Activated CD4-positive, alpha-beta T cell treated with anti-CD3 and anti-CD28 coated beads, Interleukin-10, Interleukin-2, amounts not matched to agents 100 ng/mL and 50 ng/mL, durations not matched to agents 16 hours and 8 hours (primary cell): ENCODE data around the gene TBC1D10B.
A peak's percentile ranks its signal among the peaks of the same experiment; 100 is the strongest.
"Not testable (repeated sequence)": the region's sequence is repeated elsewhere in the genome, so short reads cannot be mapped to it uniquely, and the experiment has no call there.

Experiments
- DNase-seq: peaks from one replicate; pipeline ENCODE4 v3.0.0-alpha.2; 2020

The TBC1D10B gene

GRCh38 chr16:30354423-30355143 lies 15.7 kb downstream of the TBC1D10B start:
- DNase-seq, result no peak

- no peak for DNase-seq
Observed at GRCh38 chr16:30353438-30354129, 16.7 kb downstream of the TBC1D10B start.

GRCh38 chr16:30352488-30353401 lies 17.5 kb downstream of the TBC1D10B start:
- no peak for DNase-seq

GRCh38 chr16:30351586-30352419 lies 18.5 kb downstream of the TBC1D10B start:
- DNase-seq, result no peak

GRCh38 chr16:30351001-30351441 lies 19.3 kb downstream of the TBC1D10B start:
- DNase-seq, result no peak

GRCh38 chr16:30350134-30350871 lies 20.0 kb downstream of the TBC1D10B start:
- peak; percentile 80 for DNase-seq

- no peak for DNase-seq
Observed at GRCh38 chr16:30349675-30350074, 20.6 kb downstream of the TBC1D10B start.

GRCh38 chr16:30348929-30349328 lies 21.4 kb downstream of the TBC1D10B start:
- DNase-seq, result no peak

GRCh38 chr16:30348113-30348512 lies 22.2 kb downstream of the TBC1D10B start:
- no peak for DNase-seq

GRCh38 chr16:30346286-30346685 lies 24.0 kb downstream of the TBC1D10B start:
- no peak for DNase-seq

- DNase-seq, result not testable (repeated sequence)
Observed at GRCh38 chr16:30343491-30343820, 26.8 kb downstream of the TBC1D10B start.

- DNase-seq, result no peak
Observed at GRCh38 chr16:30342751-30343490, 27.4 kb downstream of the TBC1D10B start.

GRCh38 chr16:30341971-30342370 lies 28.3 kb downstream of the TBC1D10B start:
- DNase-seq, result not testable (repeated sequence)

GRCh38 chr16:30340621-30341020 lies 29.7 kb downstream of the TBC1D10B start:
- no peak for DNase-seq

GRCh38 chr16:30338715-30339114 lies 31.6 kb downstream of the TBC1D10B start:
- DNase-seq, result not testable (repeated sequence)

- not testable (repeated sequence) for DNase-seq
Observed at GRCh38 chr16:30337964-30338357, 32.3 kb downstream of the TBC1D10B start.

- DNase-seq, result peak; percentile 18
Observed at GRCh38 chr16:30335598-30336474, 34.5 kb downstream of the TBC1D10B start.

- DNase-seq, result peak; percentile 91
Observed at GRCh38 chr16:30335028-30335597, 35.2 kb downstream of the TBC1D10B start.

GRCh38 chr16:30334473-30334989 lies 35.8 kb downstream of the TBC1D10B start:
- DNase-seq, result peak; percentile 92
